Gastrocnemius medialis (tissue), 4 donors: ENCODE data around the gene IL1A. TPM values are rescaled to one million over a fixed set of nuclear protein-coding genes. Genes with fewer than 3 reads are reported as not detected.

Experiments used
- ATAC-seq, 2 donors: fragments of 150-250 bp; one replicate each; pipeline ENCODE4 v1.9.1; 2016
- DNase-seq, 2 donors: peaks; one replicate each; pipeline ENCODE4 v3.0.0-alpha.2; 2019
- H3K27ac ChIP-seq, 4 donors: fragments of 200-600 bp; sonication (generic); 1 replicate in 1 of 4; 2 replicates in 3 of 4; pipeline ENCODE4 v1.5.1; 2016 to 2018; ENCODE audit warnings: mild to moderate bottlenecking in 2 of 4, moderate library complexity in 1 of 4
- H3K27me3 ChIP-seq, 3 donors: fragments of 200-600 bp; sonication (generic) in 2 of 3; 1 replicate in 1 of 3; 2 replicates in 2 of 3; pipeline versions ENCODE4 v1.5.1 to v1.6.0; 2016 to 2019; ENCODE audit warnings: mild to moderate bottlenecking in 1 of 3, moderate library complexity in 1 of 3
- H3K36me3 ChIP-seq, 2 donors: fragments of 200-600 bp; sonication (generic) in 1 of 2; one replicate each; pipeline ENCODE4 v1.5.1; 2017 to 2018
- H3K4me1 ChIP-seq, 2 donors: fragments of 200-600 bp; sonication (generic) in 1 of 2; one replicate each; pipeline ENCODE4 v1.5.1; 2016 to 2017; ENCODE audit warnings: mild to moderate bottlenecking in 2 of 2
- H3K4me3 ChIP-seq, 4 donors: fragments of 200-600 bp; sonication (generic) in 3 of 4; 1 replicate in 1 of 4; 2 replicates in 3 of 4; pipeline ENCODE4 v1.5.1; 2016 to 2019; ENCODE audit warnings: mild to moderate bottlenecking in 2 of 4
- H3K9me3 ChIP-seq, 3 donors: fragments of 200-600 bp; sonication (generic) in 2 of 3; 1 replicate in 1 of 3; 2 replicates in 2 of 3; pipeline ENCODE4 v1.5.1; 2016 to 2019
- CTCF ChIP-seq, 5 experiments: fragments of 450-650 bp in 3 of 5; fragments of 200-600 bp in 2 of 5; sonication (generic) in 2 of 5; IDR thresholded peaks in 4 of 5; conservative IDR thresholded peaks in 1 of 5; 1 replicate in 4 of 5; 2 replicates in 1 of 5; pipeline ENCODE4 v1.5.1; 2016 to 2019; ENCODE audit warnings: antibody characterized with exemption in 5 of 5, mild to moderate bottlenecking in 3 of 5, moderate library complexity in 3 of 5
- POLR2A ChIP-seq, 2 donors: fragments of 450-650 bp; IDR thresholded peaks; one replicate each; pipeline ENCODE4 v1.6.1; 2017; ENCODE audit warnings: antibody characterized with exemption in 2 of 2, mild to moderate bottlenecking in 2 of 2, moderate library complexity in 2 of 2
- in situ Hi-C, 4 donors: fragments of 200-750 bp; cut with MboI; loops; one replicate each; pipeline versions ENCODE4 v1.15.0 to v1.8.0; 2017; ENCODE audit warnings: low sequenced_read_pairs in 4 of 4
- intact Hi-C: fragments of 100-400 bp; cut with DNase I; formaldehyde crosslinking; loops from one replicate; pipeline ENCODE4 v1.15.1; 2023; ENCODE audit warnings: low total_unique reads
- total RNA-seq, 4 donors: library from RNA; depleted of rRNA; stranded (reverse); fragments of >200 nt; gene quantifications; one replicate each; pipeline versions ENCODE4 v1.1.0 to v1.2.3, GENCODE V29; 2016

IL1A gene
- total RNA-seq, 4 donors from 2014 or later, result not detected

GRCh38 chr2:112724591-112725525 is 59.4 kb downstream of the IL1A start:
- DNase-seq (no peak), ATAC-seq (no peak)
- H3K9me3 ChIP-seq, result no peaks in the 10 kb centered on the region
- no peak for TF ChIP-seq POLR2A (IDR thresholded peaks at IDR 0.05)
- TF ChIP-seq CTCF (IDR thresholded peaks at IDR 0.05 in 4 of 5, conservative IDR thresholded peaks at IDR 0.05 in 1 of 5), result no peak
- intact Hi-C loops, result no loop called here
- no peaks in the 10 kb centered on the region for H3K36me3 ChIP-seq
- no peak overlapping the region for H3K27ac ChIP-seq
- H3K4me3 ChIP-seq, result no peak overlapping the region
- in situ Hi-C loops, result loop anchor here in 3 of 4 donors (5.0 to 10.0 kb wide), 3 partner anchors 100 to 130 kb away; no protein-coding TSS in a partner anchor
- no peaks in the 10 kb centered on the region for H3K4me1 ChIP-seq
- no peaks in the 10 kb centered on the region for H3K27me3 ChIP-seq

- TF ChIP-seq CTCF (IDR thresholded peaks at IDR 0.05 in 4 of 5, conservative IDR thresholded peaks at IDR 0.05 in 1 of 5) (no peak), POLR2A (IDR thresholded peaks at IDR 0.05) (no peak)
- Histone ChIP-seq H3K4me3 (no peak overlapping the region), H3K4me1 (no peaks in the 10 kb centered on the region), H3K9me3 (no peaks in the 10 kb centered on the region), H3K27ac (no peak overlapping the region), H3K36me3 (no peaks in the 10 kb centered on the region), H3K27me3 (no peaks in the 10 kb centered on the region)
- in situ Hi-C loops (loop anchor here in 2 of 4 donors (10.0 kb wide), 2 partner anchors 99 to 129 kb away; no protein-coding TSS in a partner anchor), intact Hi-C loops (no loop called here)
- ATAC-seq (no peak), DNase-seq (no peak)
These were observed 60.3 kb downstream of the IL1A start for GRCh38 chr2:112723995-112724394.

Other genes starting within 250 kb of the IL1A start
- 10 to 100 TPM; 13.0 to 18.1 (median 13.3) TPM for gene POLR1B, start 242.0 kb downstream of the IL1A start, total RNA-seq
- gene CHCHD5, start 199.9 kb downstream of the IL1A start, total RNA-seq, result 10 to 100 TPM; 13.2 to 26.6 (median 24.1) TPM
- gene SLC20A1, start 138.6 kb downstream of the IL1A start, total RNA-seq, result 10 to 100 TPM in 1 of 4 donors, 1 to 10 TPM in 3; 6.9 to 85.7 (median 9.2) TPM
- gene NT5DC4, start 63.5 kb downstream of the IL1A start, total RNA-seq, result not detected
- under 1 TPM in 2 of 4 donors, not detected in 2; 0.07 to 0.16 TPM for gene CKAP2L, start 19.9 kb downstream of the IL1A start, total RNA-seq
- not detected for gene IL1B, start 52.3 kb upstream of the IL1A start, total RNA-seq
- not detected for gene IL37, start 126.7 kb upstream of the IL1A start, total RNA-seq
- not detected for gene IL36G, start 193.5 kb upstream of the IL1A start, total RNA-seq
- gene IL36A, start 221.0 kb upstream of the IL1A start, total RNA-seq, result not detected